ENCODE results near the gene DOHH. TPM values are rescaled to one million over a fixed set of nuclear protein-coding genes. Genes with fewer than 3 reads are reported as not detected.

Gene DOHH
- total and polyA plus RNA-seq, 4 donors: 1.4 to 12.0 (median 9.2) TPM

GRCh38 chr19:3521104-3521445, 20.6 kb upstream of the DOHH start:
- DNase-seq (ENCODE audit: low spot score): no peak
- no peak overlapping the region for H3K4me3 ChIP-seq (ENCODE audit: low read depth in 1 of 3, low read length in 3 of 3)
- H3K4me1 ChIP-seq (ENCODE audit: control insufficient read depth in 4 of 4, insufficient read depth in 4 of 4, low read length in 3 of 4): peaks cover 17 to 41% (median 27%) of the 10 kb centered on the region in 4 donors
- peaks cover 3 to 14% (median 11%) of the 10 kb centered on the region in 4 donors for H3K36me3 ChIP-seq (ENCODE audit: control insufficient read depth in 4 of 4, insufficient read depth in 3 of 4, low read depth in 1 of 4, low read length in 3 of 4)
- no peak for TF ChIP-seq FOXA1 (IDR thresholded peaks at IDR 0.05)
- TF ChIP-seq, protein P1, sequence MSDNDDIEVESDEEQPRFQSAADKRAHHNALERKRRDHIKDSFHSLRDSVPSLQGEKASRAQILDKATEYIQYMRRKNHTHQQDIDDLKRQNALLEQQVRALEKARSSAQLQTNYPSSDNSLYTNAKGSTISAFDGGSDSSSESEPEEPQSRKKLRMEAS (IDR thresholded peaks at IDR 0.05): no peak
- no peak for TF ChIP-seq ATF3 (IDR thresholded peaks at IDR 0.05)
- no peak for TF ChIP-seq NR2F2 (IDR thresholded peaks at IDR 0.05)
- no peak for TF ChIP-seq RAD21 (IDR thresholded peaks at IDR 0.05)
- no peak for TF ChIP-seq ZBTB33 (IDR thresholded peaks at IDR 0.05)
- TF ChIP-seq YY1 (IDR thresholded peaks at IDR 0.05): no peak
- no peak for TF ChIP-seq RXRA (IDR thresholded peaks at IDR 0.05)
- no peak for TF ChIP-seq TAF1 (conservative IDR thresholded peaks at IDR 0.05)
- no peak for TF ChIP-seq SP1 (IDR thresholded peaks at IDR 0.05)
- TF ChIP-seq GABPA (IDR thresholded peaks at IDR 0.05 in 1 of 2, conservative IDR thresholded peaks at IDR 0.05 in 1 of 2): no peak
- TF ChIP-seq, protein P2, sequence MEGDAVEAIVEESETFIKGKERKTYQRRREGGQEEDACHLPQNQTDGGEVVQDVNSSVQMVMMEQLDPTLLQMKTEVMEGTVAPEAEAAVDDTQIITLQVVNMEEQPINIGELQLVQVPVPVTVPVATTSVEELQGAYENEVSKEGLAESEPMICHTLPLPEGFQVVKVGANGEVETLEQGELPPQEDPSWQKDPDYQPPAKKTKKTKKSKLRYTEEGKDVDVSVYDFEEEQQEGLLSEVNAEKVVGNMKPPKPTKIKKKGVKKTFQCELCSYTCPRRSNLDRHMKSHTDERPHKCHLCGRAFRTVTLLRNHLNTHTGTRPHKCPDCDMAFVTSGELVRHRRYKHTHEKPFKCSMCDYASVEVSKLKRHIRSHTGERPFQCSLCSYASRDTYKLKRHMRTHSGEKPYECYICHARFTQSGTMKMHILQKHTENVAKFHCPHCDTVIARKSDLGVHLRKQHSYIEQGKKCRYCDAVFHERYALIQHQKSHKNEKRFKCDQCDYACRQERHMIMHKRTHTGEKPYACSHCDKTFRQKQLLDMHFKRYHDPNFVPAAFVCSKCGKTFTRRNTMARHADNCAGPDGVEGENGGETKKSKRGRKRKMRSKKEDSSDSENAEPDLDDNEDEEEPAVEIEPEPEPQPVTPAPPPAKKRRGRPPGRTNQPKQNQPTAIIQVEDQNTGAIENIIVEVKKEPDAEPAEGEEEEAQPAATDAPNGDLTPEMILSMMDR (IDR thresholded peaks at IDR 0.05; ENCODE audit: low read depth, low read length, missing input control): no peak
- no peak for TF ChIP-seq HNF4G (IDR thresholded peaks at IDR 0.05)
- no peak for TF ChIP-seq EGR1 (IDR thresholded peaks at IDR 0.05; ENCODE audit: low read depth in 2 of 2)
- H3K9me3 ChIP-seq (ENCODE audit: control insufficient read depth in 4 of 4, low read length in 3 of 4): no peaks in the 10 kb centered on the region
- H3K27me3 ChIP-seq (ENCODE audit: control insufficient read depth in 4 of 4, insufficient read depth in 4 of 4, low read length in 3 of 4): no peaks in the 10 kb centered on the region
- H3K27ac ChIP-seq (ENCODE audit: low read depth in 1 of 2, low read length in 2 of 2): no peak overlapping the region
- WGBS: 80% methylated on average over 7 of the region's 7 CpGs
- H3K9ac ChIP-seq (ENCODE audit: low read depth in 1 of 2, low read length in 2 of 2): no peak overlapping the region

GRCh38 chr19:3520166-3521103, 20.0 kb upstream of the DOHH start:
- 91% methylated on average over 37 of the region's 37 CpGs for WGBS
- peaks cover 17 to 46% (median 28%) of the 10 kb centered on the region in 4 donors for H3K4me1 ChIP-seq (ENCODE audit: control insufficient read depth in 4 of 4, insufficient read depth in 4 of 4, low read length in 3 of 4)
- DNase-seq (ENCODE audit: low spot score): no peak
- no peak overlapping the region for H3K27ac ChIP-seq (ENCODE audit: low read depth in 1 of 2, low read length in 2 of 2)
- H3K36me3 ChIP-seq (ENCODE audit: control insufficient read depth in 4 of 4, insufficient read depth in 3 of 4, low read depth in 1 of 4, low read length in 3 of 4): peaks cover 3 to 10% (median 8%) of the 10 kb centered on the region in 4 donors
- H3K9ac ChIP-seq (ENCODE audit: low read depth in 1 of 2, low read length in 2 of 2): no peak overlapping the region
- H3K4me3 ChIP-seq (ENCODE audit: low read depth in 1 of 3, low read length in 3 of 3): no peak overlapping the region
- H3K9me3 ChIP-seq (ENCODE audit: control insufficient read depth in 4 of 4, low read length in 3 of 4): no peaks in the 10 kb centered on the region
- no peaks in the 10 kb centered on the region for H3K27me3 ChIP-seq (ENCODE audit: control insufficient read depth in 4 of 4, insufficient read depth in 4 of 4, low read length in 3 of 4)
- no peak for TF ChIP-seq FOXA2 (IDR thresholded peaks at IDR 0.05)
- TF ChIP-seq TAF1 (conservative IDR thresholded peaks at IDR 0.05): no peak
- peak in 1 of 2 donors; percentile 9 for TF ChIP-seq RXRA (IDR thresholded peaks at IDR 0.05)

Measured in liver (tissue), 9 donors.